B cell (primary cell): ENCODE measurements around the gene TXNDC5. TPM values are rescaled to one million over a fixed set of nuclear protein-coding genes. Genes with fewer than 3 reads are reported as not detected.

Experiments used
- ATAC-seq: fragments of 200-7000 bp; cut with Tn5 transposase; one replicate; pipeline ENCODE4 v1.10.0; 2021; ENCODE audit warnings: low read depth, mild to moderate bottlenecking, moderate number of reproducible peaks, moderate library complexity
- CTCF ChIA-PET: fragments of 350-600 bp; sonication (Branson Sonifier 250); formaldehyde crosslinking; loops from one replicate; lab custom pipeline; 2021; ENCODE audit warnings: antibody characterized with exemption, inconsistent platforms; lab: Charles Lee
- POLR2A ChIA-PET: fragments of 350-600 bp; sonication (Branson Sonifier 250); formaldehyde crosslinking; loops from one replicate; lab custom pipeline; 2021; ENCODE audit warnings: antibody characterized with exemption; lab: Charles Lee
- DNase-seq: peaks from one replicate; pipeline ENCODE4 v3.0.0; 2013
- H2AFZ ChIP-seq: 2 replicates; pipeline ENCODE4 v1.6.1; 2012; ENCODE audit warnings: mild to moderate bottlenecking, low read depth, low read length; ENCODE audit not compliant: insufficient read depth, poor library complexity, severe bottlenecking
- H3K27ac ChIP-seq, 2 donors: 1 replicate in 1 of 2; 2 replicates in 1 of 2; pipeline ENCODE4 v1.5.1; 2012 to 2013; ENCODE audit warnings: low read length in 2 of 2, mild to moderate bottlenecking in 2 of 2, moderate library complexity in 1 of 2
- H3K27me3 ChIP-seq, 4 experiments: fragments of 200-600 bp in 1 of 4; sonication (generic) in 1 of 4; replicated peaks in 1 of 4; 1 replicate in 2 of 4; 2 replicates in 2 of 4; pipeline versions ENCODE4 v1.6.1 to v1.7.0; 2013 to 2016; ENCODE audit warnings: low read length in 3 of 4, mild to moderate bottlenecking in 2 of 4, mixed read lengths in 1 of 4, moderate library complexity in 1 of 4; ENCODE audit not compliant: insufficient read depth in 4 of 4, control insufficient read depth in 3 of 4; ENCODE audit errors: control extremely low read depth in 1 of 4
- H3K36me3 ChIP-seq, 2 experiments: replicated peaks in 1 of 2; 1 replicate in 1 of 2; 2 replicates in 1 of 2; pipeline versions ENCODE4 v1.6.1 to v1.7.1; 2013; ENCODE audit warnings: low read length in 1 of 2; ENCODE audit not compliant: insufficient read depth in 2 of 2, control insufficient read depth in 1 of 2; ENCODE audit errors: control extremely low read depth in 1 of 2, extremely low read depth in 1 of 2
- H3K4me1 ChIP-seq, 2 donors: fragments of 200-600 bp in 1 of 2; sonication (generic) in 1 of 2; 1 replicate in 1 of 2; 2 replicates in 1 of 2; pipeline versions ENCODE4 v1.5.1 to v1.6.1; 2013 to 2017; ENCODE audit warnings: low read length in 2 of 2; ENCODE audit not compliant: control insufficient read depth in 2 of 2, insufficient read depth in 2 of 2
- H3K4me2 ChIP-seq: replicated peaks from 2 replicates; pipeline ENCODE3; 2012; ENCODE audit warnings: mild to moderate bottlenecking, low read depth, low read length; ENCODE audit not compliant: poor library complexity, severe bottlenecking
- H3K4me3 ChIP-seq, 5 experiments: fragments of 200-600 bp in 1 of 5; sonication (generic) in 1 of 5; 1 replicate in 3 of 5; 2 replicates in 2 of 5; pipeline versions ENCODE4 v1.5.1 to v1.7.0; 2011 to 2016; ENCODE audit warnings: low read length in 4 of 5, mild to moderate bottlenecking in 4 of 5, low read depth in 2 of 5, control low read depth in 1 of 5, moderate library complexity in 1 of 5; ENCODE audit not compliant: insufficient read depth in 1 of 5; ENCODE audit errors: control extremely low read depth in 1 of 5, extremely low read depth in 1 of 5
- H3K79me2 ChIP-seq: fragments of 200-600 bp; sonication (generic); one replicate; pipeline ENCODE4 v1.6.0; 2016; ENCODE audit warnings: low read length; ENCODE audit not compliant: control insufficient read depth, insufficient read depth
- H3K9ac ChIP-seq: fragments of 200-600 bp; sonication (generic); 2 replicates; pipeline ENCODE4 v1.6.1; 2017; ENCODE audit warnings: mild to moderate bottlenecking, low read length, moderate library complexity
- H3K9me3 ChIP-seq, 3 donors: one replicate each; pipeline versions ENCODE4 v1.6.1 to v1.7.1; 2013; ENCODE audit warnings: low read length in 2 of 3; ENCODE audit not compliant: control insufficient read depth in 2 of 3, insufficient read depth in 1 of 3; ENCODE audit errors: control extremely low read depth in 1 of 3
- H4K20me1 ChIP-seq: 2 replicates; pipeline ENCODE4 v1.6.0; 2012; ENCODE audit warnings: mild to moderate bottlenecking, low read length; ENCODE audit not compliant: insufficient read depth, control insufficient read depth, poor library complexity, severe bottlenecking
- H3K27ac Mint-ChIP-seq: one replicate; pipeline ENCODE4 v1.8.0; 2021; ENCODE audit warnings: mixed read lengths
- H3K27me3 Mint-ChIP-seq: one replicate; pipeline ENCODE4 v1.8.0; 2021; ENCODE audit warnings: mixed read lengths
- H3K4me1 Mint-ChIP-seq: one replicate; pipeline ENCODE4 v1.8.0; 2021; ENCODE audit warnings: mixed read lengths
- H3K4me3 Mint-ChIP-seq: one replicate; pipeline ENCODE4 v1.8.0; 2021; ENCODE audit warnings: mixed read lengths
- H3K9me3 Mint-ChIP-seq: one replicate; pipeline ENCODE4 v1.8.0; 2022; ENCODE audit warnings: mixed read lengths; ENCODE audit not compliant: insufficient read depth
- CTCF ChIP-seq: fragments of 200-600 bp; IDR thresholded peaks from one replicate; pipeline ENCODE4 v1.8.0; 2022; ENCODE audit warnings: antibody characterized with exemption, mild to moderate bottlenecking
- EZH2 ChIP-seq: IDR thresholded peaks from 2 replicates; pipeline ENCODE4 v1.6.1; 2012; ENCODE audit warnings: borderline replicate concordance, low read depth, mild to moderate bottlenecking, moderate library complexity, low read length; ENCODE audit not compliant: insufficient read depth, poor library complexity, severe bottlenecking
- WGBS: methylation state at CpG from one replicate; pipeline ENCODE4 v1.1.5; 2013; ENCODE audit warnings: missing lambda C conversion rate; ENCODE audit not compliant: insufficient coverage; 5-methylcytosine and 5-hydroxymethylcytosine counted together
- intact Hi-C: fragments of 100-400 bp; cut with micrococcal nuclease; formaldehyde crosslinking; loops from one replicate; pipeline ENCODE4 v1.10.0; 2022
- polyA plus RNA-seq: library from polyadenylated mRNA; depleted of rRNA; stranded (reverse); fragments of >200 nt; gene quantifications from 2 replicates; pipeline ENCODE4 v1.2.3, GENCODE V29; 2012
- total RNA-seq, 2 donors: library from RNA; stranded (reverse); fragments of 120-200 nt in 1 of 2; gene quantifications; 1 replicate in 1 of 2; 2 replicates in 1 of 2; pipeline versions ENCODE4 v1.2.3 to v1.2.4, GENCODE V29; 2013 to 2022

The TXNDC5 gene
- total and polyA plus RNA-seq, 2 donors (not counting 1 experiment from before 2014, with no cell fraction given) = 62.6 to 91.9 TPM

GRCh38 chr6:7903673-7904072 lies 6.9 kb downstream of the TXNDC5 start:
- TF ChIP-seq EZH2 = no peak
- TF ChIP-seq CTCF = no peak
- Mint-ChIP-seq H3K27me3 (no peaks in the 10 kb centered on the region), H3K9me3 (no peaks in the 10 kb centered on the region), H3K27ac (no peak overlapping the region), H3K4me3 (no peak overlapping the region), H3K4me1 (peaks cover 45% of the 10 kb centered on the region)
- H2AFZ ChIP-seq = no peak overlapping the region
- no peak overlapping the region for H3K4me3 ChIP-seq
- H3K27me3 ChIP-seq = no peaks in the 10 kb centered on the region
- H3K27ac ChIP-seq = no peak overlapping the region
- H3K79me2 ChIP-seq = peaks cover 16% of the 10 kb centered on the region
- ATAC-seq (no peak), DNase-seq (no peak)
- H3K36me3 ChIP-seq = peaks cover 1 to 57% of the 10 kb centered on the region in 2 experiments
- intact Hi-C loops = no loop called here
- ChIA-PET CTCF (interaction anchor here (1.0 to 1.4 kb wide), 2 partner anchors 22 to 89 kb away, joined by 3 to 4 read pairs; no protein-coding TSS in a partner anchor), POLR2A (no interaction called here)
- H3K4me1 ChIP-seq = peaks cover 10 to 39% of the 10 kb centered on the region in 2 donors
- H3K4me2 ChIP-seq = no peak overlapping the region
- no peak overlapping the region for H3K9ac ChIP-seq
- no peaks in the 10 kb centered on the region for H3K9me3 ChIP-seq
- WGBS = 96% methylated on average over 2 of the region's 3 CpGs
- peaks cover 28% of the 10 kb centered on the region for H4K20me1 ChIP-seq

- CTCF ChIA-PET = interaction anchor here (1.4 kb wide), 1 partner anchor 89 kb away, joined by 4 read pairs; no protein-coding TSS in a partner anchor
These were observed 7.7 kb downstream of the TXNDC5 start for GRCh38 chr6:7902867-7903266.

More at GRCh38 chr6:7902867-7903266, 7.7 kb downstream of the TXNDC5 start:
- Histone ChIP-seq H3K27ac (no peak overlapping the region), H3K4me1 (peaks cover 10 to 36% of the 10 kb centered on the region in 2 donors), H3K4me2 (no peak overlapping the region), H3K36me3 (peaks cover 1 to 63% of the 10 kb centered on the region in 2 experiments), H3K27me3 (no peaks in the 10 kb centered on the region), H4K20me1 (peaks cover 25% of the 10 kb centered on the region), H3K4me3 (no peak overlapping the region), H3K9me3 (no peaks in the 10 kb centered on the region), H3K9ac (no peak overlapping the region), H3K79me2 (peaks cover 11% of the 10 kb centered on the region), H2AFZ (no peak overlapping the region)
- no CpG with 5 or more reads among the region's 1 CpG for WGBS
- intact Hi-C loops = no loop called here
- no peaks in the 10 kb centered on the region for H3K9me3 Mint-ChIP-seq
- ATAC-seq (no peak), DNase-seq (no peak)
- POLR2A ChIA-PET = no interaction called here
- H3K4me1 Mint-ChIP-seq = peaks cover 47% of the 10 kb centered on the region
- H3K4me3 Mint-ChIP-seq = no peak overlapping the region
- no peaks in the 10 kb centered on the region for H3K27me3 Mint-ChIP-seq
- no peak for TF ChIP-seq EZH2
- no peak for TF ChIP-seq CTCF
- no peak overlapping the region for H3K27ac Mint-ChIP-seq
